Measurements from ENCODE around the gene AIF1L. TPM values are rescaled to one million over a fixed set of nuclear protein-coding genes. Genes with fewer than 3 reads are reported as not detected.
"Not testable (repeated sequence)": the region's sequence is repeated elsewhere in the genome, so short reads cannot be mapped to it uniquely, and the experiment has no call there.

The AIF1L gene
- total RNA-seq, 1 donor from 2014 or later: 16.3 TPM

DNA sequence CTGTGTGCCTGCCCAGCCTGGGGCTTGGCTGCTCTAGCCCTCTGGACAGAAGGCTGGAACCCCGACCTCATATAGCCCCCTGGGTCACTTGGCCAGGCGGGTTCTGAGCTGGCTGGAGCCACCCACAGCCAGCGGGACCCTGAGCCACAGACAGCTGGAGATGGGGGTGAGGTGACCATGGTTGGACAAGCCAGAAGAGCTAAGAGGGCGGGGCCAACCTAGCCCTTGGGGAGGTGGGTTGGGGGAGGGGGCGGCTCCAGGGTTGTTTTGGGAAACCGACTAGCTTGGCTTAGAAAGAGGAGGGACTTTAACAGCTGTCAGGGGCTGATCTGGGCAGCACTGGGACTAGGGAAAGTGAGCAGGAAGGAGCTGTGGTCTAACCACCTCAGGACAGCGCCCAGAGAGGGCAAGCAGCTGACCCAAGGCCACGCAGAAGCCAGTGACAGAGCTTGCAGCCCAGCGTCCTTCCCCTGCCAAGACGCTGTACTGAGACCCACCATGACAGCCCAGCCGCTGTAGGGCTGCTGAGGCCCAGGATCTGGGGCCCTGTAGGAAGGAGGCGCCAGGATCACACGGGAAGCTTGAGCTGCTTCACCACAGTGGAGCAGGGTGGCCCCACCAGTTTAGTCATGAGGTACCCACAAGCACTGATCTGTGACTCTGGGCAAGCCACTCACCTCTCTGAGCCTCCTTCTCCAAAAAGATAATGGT is 2.2 kb downstream of the AIF1L start:
- Mint-ChIP-seq H3K4me3 (ENCODE audit: unreplicated experiment) (no peak overlapping the region), H3K4me1 (ENCODE audit: unreplicated experiment) (peaks cover 11% of the 10 kb centered on the region), H3K36me3 (ENCODE audit: low read depth, unreplicated experiment) (peaks cover 4% of the 10 kb centered on the region), H3K27ac (ENCODE audit: unreplicated experiment) (no peak overlapping the region), H3K27me3 (ENCODE audit: unreplicated experiment) (peaks cover 17% of the 10 kb centered on the region), H3K9me3 (ENCODE audit: unreplicated experiment) (no peaks in the 10 kb centered on the region)
- no peak for TF ChIP-seq CTCF (IDR thresholded peaks at IDR 0.05; ENCODE audit: unreplicated experiment)
- no peak for DNase-seq (ENCODE audit: low spot score)

- TF ChIP-seq CTCF (IDR thresholded peaks at IDR 0.05; ENCODE audit: unreplicated experiment): no peak
- Mint-ChIP-seq H3K4me3 (ENCODE audit: unreplicated experiment) (no peak overlapping the region), H3K9me3 (ENCODE audit: unreplicated experiment) (no peaks in the 10 kb centered on the region), H3K27me3 (ENCODE audit: unreplicated experiment) (peaks cover 17% of the 10 kb centered on the region), H3K4me1 (ENCODE audit: unreplicated experiment) (peaks cover 11% of the 10 kb centered on the region), H3K36me3 (ENCODE audit: low read depth, unreplicated experiment) (peaks cover 4% of the 10 kb centered on the region), H3K27ac (ENCODE audit: unreplicated experiment) (no peak overlapping the region)
- no peak for DNase-seq (ENCODE audit: low spot score)
Observed at GRCh38 chr9:131099102-131099606, 2.8 kb downstream of the AIF1L start.

DNA sequence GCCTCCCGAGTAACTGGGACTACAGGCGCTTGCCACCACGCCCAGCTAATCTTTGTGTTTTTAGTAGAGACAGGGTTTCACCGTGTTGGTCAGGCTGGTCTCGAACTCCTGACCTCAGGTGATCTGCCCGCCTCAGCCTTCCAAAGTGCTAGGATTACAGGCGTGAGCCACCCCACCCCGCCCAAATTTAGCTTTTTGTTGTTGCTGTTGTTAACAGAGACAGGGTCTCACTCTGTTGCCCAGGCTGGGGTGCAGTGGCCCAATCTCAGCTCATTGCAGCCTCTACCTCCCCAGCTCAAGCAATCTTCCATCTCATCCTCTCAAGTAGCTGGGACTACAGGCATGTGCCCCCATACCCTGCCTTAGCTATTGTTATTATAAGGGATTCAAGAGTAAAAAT is 3.5 kb downstream of the AIF1L start:
- not testable (repeated sequence) for H3K27ac Mint-ChIP-seq (ENCODE audit: unreplicated experiment); H3K4me3 Mint-ChIP-seq (ENCODE audit: unreplicated experiment); H3K9me3 Mint-ChIP-seq (ENCODE audit: unreplicated experiment); DNase-seq (ENCODE audit: low spot score); H3K36me3 Mint-ChIP-seq (ENCODE audit: low read depth, unreplicated experiment)
- H3K4me1 Mint-ChIP-seq (ENCODE audit: unreplicated experiment): peaks cover 11% of the 10 kb centered on the region
- peaks cover 14% of the 10 kb centered on the region for H3K27me3 Mint-ChIP-seq (ENCODE audit: unreplicated experiment)

DNA sequence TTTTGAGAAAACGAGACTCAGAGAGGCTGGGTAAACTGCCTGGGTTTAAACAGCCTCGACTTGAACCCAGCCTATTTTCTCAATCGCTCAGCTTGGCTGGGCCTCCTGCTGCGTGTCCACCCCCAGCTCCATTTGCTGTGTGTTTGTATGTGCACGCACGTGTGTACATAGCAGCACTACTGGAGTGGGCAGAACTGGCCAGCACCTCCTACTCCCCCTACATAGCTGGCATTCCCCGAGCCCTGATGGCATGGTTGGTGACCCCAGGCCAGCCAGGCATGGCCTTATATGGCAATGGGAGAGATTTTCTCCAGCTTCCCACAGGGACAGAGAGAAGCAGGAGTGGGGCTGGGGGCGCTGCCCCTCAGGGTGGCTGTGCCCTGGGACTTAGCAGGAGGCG is 4.1 kb downstream of the AIF1L start:
- TF ChIP-seq CTCF (IDR thresholded peaks at IDR 0.05; ENCODE audit: unreplicated experiment): no peak
- no peak overlapping the region for H3K27ac Mint-ChIP-seq (ENCODE audit: unreplicated experiment)
- H3K4me3 Mint-ChIP-seq (ENCODE audit: unreplicated experiment): no peak overlapping the region
- H3K27me3 Mint-ChIP-seq (ENCODE audit: unreplicated experiment): peaks cover 11% of the 10 kb centered on the region
- peaks cover 11% of the 10 kb centered on the region for H3K4me1 Mint-ChIP-seq (ENCODE audit: unreplicated experiment)
- no peak for DNase-seq (ENCODE audit: low spot score)
- peaks cover 4% of the 10 kb centered on the region for H3K36me3 Mint-ChIP-seq (ENCODE audit: low read depth, unreplicated experiment)
- H3K9me3 Mint-ChIP-seq (ENCODE audit: unreplicated experiment): no peaks in the 10 kb centered on the region

DNA sequence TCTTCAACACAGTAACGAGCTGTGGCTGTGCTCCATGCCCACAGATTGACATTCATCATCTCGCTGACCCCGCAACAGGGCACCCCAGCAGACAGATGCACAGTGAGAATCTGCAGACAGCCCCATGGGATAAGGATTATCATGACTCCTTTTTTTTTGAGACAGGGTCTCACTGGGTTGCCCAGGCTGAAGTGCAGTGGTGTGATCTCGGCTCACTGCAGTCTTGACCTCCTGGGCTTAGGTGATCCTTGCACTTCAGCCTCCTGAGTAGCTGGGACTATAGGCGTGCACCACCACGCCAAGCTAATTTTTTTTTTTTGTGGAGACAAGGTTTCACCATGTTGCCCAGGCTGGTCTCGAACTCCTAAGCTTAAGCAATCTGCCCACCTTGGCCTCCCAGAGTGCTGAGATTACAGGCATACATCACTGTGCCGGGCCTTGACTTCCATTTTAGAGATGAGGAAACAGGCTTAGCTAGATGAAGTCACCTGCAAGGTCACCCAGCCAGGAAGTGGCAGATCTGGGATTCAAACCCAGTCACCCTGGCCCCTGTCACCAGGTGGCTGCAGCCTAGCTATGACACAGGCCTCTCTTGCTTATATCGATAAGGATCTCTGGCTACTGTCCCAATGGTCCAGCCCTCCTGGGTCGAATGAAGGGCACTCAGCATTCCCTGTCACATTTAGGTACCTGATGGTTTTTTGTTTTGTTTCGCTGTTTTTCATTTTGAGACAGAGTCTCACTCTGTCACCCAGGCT is 5.1 kb downstream of the AIF1L start:
- TF ChIP-seq CTCF (IDR thresholded peaks at IDR 0.05; ENCODE audit: unreplicated experiment): no peak
- DNase-seq (ENCODE audit: low spot score): no peak
- Mint-ChIP-seq H3K27me3 (ENCODE audit: unreplicated experiment) (peaks cover 7% of the 10 kb centered on the region), H3K4me3 (ENCODE audit: unreplicated experiment) (no peak overlapping the region), H3K9me3 (ENCODE audit: unreplicated experiment) (no peaks in the 10 kb centered on the region), H3K27ac (ENCODE audit: unreplicated experiment) (no peak overlapping the region), H3K4me1 (ENCODE audit: unreplicated experiment) (peaks cover 6% of the 10 kb centered on the region), H3K36me3 (ENCODE audit: low read depth, unreplicated experiment) (peaks cover 4% of the 10 kb centered on the region)
